ENCODE results near the gene SIRPD.
"Not testable (repeated sequence)": the region's sequence is repeated elsewhere in the genome, so short reads cannot be mapped to it uniquely, and the experiment has no call there.

Gene SIRPD

DNA sequence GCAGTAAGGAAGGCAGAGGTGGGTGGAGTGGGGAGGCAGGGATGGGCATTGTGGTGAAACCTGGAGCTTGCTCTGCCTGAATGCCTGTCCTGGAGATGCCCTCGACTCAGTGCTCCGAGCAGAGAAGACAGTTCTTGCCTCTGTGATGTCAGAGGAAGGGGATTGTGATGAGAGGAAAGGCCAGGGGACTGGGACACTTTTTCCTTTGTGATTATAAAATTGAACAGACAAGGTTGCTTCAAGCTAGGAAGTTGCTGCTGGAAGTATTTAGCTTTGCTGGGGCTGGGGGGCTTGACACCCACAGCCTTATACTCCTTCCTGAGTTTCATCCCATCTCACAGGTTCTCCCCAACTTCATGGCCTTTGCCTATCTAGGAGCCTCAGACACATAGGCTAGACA, at the start of gene SIRPD:
Gene SIRPD, minus strand, starts transcription at position 101 of the 400 bp plus-strand sequence. Its CDS starts 52 bp downstream, at position 49.
- H3K4me3 ChIP-seq (ENCODE audit: low read depth, low read length): no peak within 1 kb of the TSS
- TF ChIP-seq, protein P1, sequence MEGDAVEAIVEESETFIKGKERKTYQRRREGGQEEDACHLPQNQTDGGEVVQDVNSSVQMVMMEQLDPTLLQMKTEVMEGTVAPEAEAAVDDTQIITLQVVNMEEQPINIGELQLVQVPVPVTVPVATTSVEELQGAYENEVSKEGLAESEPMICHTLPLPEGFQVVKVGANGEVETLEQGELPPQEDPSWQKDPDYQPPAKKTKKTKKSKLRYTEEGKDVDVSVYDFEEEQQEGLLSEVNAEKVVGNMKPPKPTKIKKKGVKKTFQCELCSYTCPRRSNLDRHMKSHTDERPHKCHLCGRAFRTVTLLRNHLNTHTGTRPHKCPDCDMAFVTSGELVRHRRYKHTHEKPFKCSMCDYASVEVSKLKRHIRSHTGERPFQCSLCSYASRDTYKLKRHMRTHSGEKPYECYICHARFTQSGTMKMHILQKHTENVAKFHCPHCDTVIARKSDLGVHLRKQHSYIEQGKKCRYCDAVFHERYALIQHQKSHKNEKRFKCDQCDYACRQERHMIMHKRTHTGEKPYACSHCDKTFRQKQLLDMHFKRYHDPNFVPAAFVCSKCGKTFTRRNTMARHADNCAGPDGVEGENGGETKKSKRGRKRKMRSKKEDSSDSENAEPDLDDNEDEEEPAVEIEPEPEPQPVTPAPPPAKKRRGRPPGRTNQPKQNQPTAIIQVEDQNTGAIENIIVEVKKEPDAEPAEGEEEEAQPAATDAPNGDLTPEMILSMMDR (IDR thresholded peaks at IDR 0.05; ENCODE audit: low read depth, low read length): no peak

DNA sequence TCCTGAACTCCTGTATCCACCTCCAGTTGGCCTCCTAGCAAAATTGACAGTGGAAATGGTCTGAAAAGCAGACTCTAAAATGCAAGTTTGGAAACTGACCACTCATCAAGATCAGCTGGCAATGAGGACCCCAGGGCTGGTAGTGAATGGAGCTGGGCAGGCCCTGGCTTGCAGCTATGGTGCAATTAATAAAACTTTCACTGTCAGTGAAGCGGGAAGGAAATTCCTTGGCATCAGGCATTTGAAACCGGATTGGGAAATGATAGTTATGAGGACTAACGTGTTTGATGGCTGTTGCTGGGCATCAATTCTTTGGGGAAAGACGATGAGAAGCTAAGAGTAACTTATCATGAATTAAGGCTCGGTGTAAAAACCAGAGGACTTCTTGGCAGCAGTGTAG, 43.2 kb upstream of the SIRPD start:
- TF ChIP-seq, protein P1 (IDR thresholded peaks at IDR 0.05; ENCODE audit: low read depth, low read length): no peak
- H3K4me3 ChIP-seq (ENCODE audit: low read depth, low read length): no peak overlapping the region

DNA sequence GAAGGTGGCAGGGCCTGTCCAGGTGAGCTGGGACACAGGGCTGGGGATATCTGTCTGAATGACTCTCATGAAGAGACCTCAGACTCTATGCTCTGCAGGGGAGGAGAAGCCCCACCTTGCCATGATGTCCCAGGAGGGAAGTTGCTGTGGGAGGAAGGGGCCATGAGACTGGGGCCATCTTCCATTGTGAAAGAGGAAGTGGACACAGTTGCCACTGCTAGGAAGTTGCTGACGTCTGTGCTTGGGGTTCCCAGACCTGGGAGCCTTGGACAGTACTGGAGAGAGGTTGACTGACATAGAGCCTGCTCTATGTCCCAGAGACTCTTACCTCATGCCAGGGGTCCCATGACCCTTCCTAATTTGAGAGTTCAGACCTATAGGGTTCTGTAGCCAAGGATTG, 37.8 kb upstream of the SIRPD start:
- TF ChIP-seq, protein P1 (IDR thresholded peaks at IDR 0.05; ENCODE audit: low read depth, low read length): no peak
- no peak overlapping the region for H3K4me3 ChIP-seq (ENCODE audit: low read depth, low read length)

DNA sequence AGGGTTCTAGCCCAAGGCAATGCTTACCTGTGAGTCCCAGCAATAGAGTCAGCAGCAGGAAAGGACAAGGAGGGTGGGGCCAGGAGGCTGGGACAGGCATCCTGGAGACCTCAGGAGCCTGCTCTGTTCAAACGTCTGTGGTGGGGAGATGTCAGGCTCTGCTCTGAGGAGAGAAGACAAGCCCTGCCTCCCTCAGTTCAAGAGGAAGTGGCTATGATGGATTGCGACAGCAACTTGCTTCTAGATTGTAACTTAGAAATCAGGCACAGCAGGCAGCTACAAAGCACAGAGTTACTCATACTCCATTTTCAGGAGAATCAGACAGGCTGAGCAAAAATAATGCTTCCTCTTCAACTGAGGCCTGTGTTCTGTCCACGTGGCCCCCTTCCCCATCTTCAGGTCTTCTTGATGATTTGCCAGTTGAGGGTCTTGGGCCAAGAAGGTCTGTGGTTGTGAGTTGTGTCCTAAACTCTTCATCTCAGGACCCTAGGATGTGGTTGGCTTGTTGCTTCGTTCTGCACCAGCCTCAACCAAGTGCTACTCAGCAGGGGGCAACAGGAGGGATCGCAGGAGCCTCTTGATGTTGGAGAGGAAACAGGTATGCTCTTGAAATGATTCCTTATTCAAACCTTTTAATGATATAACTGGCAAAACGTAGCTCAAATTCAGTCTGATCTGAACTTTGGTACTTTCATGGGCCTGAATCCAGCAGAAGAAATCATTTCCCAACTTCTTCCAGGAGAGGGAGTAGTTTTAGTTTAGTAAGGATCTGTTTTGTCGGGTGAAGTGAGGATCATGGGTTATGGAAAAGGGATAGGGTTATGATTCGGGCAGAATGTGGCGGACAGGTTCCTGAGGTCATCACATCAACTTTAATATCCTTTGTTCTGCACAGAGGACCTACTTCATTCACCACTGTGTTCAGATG, 31.3 kb upstream of the SIRPD start:
- H3K4me3 ChIP-seq (ENCODE audit: low read depth, low read length): no peak overlapping the region
- TF ChIP-seq, protein P1 (IDR thresholded peaks at IDR 0.05; ENCODE audit: low read depth, low read length): no peak

DNA sequence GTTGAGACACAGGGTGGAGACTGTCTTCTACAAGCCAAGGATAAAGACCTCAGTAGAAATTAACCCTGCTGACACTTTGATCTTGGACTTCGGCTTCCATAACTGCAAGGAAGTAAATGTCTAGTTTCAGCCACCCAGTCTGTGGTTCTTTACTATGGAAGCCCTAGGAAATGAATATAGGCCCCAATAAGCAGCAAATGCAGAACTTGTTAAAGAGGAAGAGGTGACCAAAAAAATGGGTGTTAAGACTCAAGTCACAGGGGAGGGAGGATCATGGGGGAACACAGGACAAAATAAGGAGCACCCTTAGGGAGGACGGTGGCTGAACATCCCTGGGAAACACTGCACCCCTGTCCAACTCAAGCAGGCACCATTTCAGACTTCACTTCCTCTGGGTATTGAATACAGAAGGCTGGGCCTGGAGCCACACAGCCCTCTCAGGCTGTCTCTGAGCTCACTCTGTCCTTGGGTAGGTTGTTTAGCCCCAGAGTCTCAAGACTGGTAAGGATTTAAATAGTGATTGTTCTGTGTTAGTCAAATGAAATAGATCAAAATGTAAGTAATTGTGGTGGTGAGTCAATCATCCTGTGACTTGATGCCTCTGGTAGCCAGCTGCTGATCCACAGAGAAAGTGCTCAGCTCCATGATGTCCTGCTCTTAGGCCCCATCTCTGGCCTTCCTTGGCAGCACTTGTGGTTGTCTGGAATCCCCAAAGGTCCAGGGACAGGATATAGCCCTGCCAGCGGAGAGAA, 30.5 kb upstream of the SIRPD start:
- TF ChIP-seq, protein P1 (IDR thresholded peaks at IDR 0.05; ENCODE audit: low read depth, low read length): no peak
- H3K4me3 ChIP-seq (ENCODE audit: low read depth, low read length): no peak overlapping the region

DNA sequence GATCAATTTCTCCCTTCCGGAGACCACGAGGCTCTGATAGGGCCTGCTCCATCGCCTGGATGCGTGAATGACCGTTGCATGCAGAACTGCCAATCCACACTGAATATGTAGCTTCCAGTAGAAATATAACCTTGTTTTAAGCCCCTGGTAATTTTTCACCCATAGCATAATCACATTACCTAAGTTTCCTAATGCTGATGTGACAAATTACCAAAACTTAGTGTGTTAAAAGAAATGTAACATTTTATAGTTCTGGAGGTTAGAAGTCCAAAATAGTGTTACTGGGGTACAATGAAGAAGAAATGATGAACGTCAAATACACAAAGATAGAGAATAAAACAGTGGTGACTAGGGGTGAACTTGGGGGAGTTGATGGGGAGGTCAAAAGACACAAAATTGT, 22.0 kb upstream of the SIRPD start:
- TF ChIP-seq, protein P1 (IDR thresholded peaks at IDR 0.05; ENCODE audit: low read depth, low read length): no peak
- no peak overlapping the region for H3K4me3 ChIP-seq (ENCODE audit: low read depth, low read length)

DNA sequence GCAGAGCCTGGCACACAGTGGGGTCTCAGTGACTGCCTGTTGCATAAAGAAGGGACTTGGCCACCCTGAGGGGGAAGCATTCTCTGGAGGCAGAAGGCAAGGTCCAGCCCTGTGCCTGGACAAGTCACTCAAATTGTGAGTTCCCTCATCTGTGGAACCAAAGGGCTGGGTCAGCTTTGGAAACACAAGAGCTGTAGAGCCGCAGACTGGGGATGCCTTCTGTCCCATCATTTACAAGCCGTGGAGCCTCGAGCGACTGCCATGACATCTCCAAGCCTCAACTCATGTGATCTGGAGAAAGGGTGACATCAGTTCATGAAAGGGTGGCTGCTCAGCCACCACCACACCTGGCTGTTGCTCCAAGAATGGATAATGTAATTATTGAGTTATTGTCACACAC, 20.4 kb upstream of the SIRPD start:
- no peak overlapping the region for H3K4me3 ChIP-seq (ENCODE audit: low read depth, low read length)
- TF ChIP-seq, protein P1 (IDR thresholded peaks at IDR 0.05; ENCODE audit: low read depth, low read length): no peak

DNA sequence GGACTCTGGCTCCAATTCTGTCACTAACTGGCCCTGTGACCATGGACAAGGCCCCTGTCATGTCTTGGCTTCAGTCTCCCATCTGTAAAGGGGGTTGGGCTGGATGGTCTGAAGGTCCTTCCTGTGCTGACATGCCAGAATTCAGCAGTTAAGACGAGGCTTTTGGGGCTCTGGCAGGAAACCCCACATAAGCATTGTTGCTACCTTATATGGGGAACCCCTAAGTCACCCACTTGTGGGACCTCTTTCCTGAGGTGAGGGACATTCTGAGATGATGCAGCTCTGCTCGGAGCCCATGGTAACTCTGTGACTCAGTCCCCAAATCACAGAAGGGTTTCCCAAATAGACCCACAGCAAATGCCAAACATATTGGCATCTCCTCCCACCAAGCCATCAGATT, 19.8 kb upstream of the SIRPD start:
- not testable (repeated sequence) for H3K4me3 ChIP-seq (ENCODE audit: low read depth, low read length)
